ENCODE results near the gene UNC45B.
"Not testable (repeated sequence)": the region's sequence is repeated elsewhere in the genome, so short reads cannot be mapped to it uniquely, and the experiment has no call there.

Gene UNC45B

DNA sequence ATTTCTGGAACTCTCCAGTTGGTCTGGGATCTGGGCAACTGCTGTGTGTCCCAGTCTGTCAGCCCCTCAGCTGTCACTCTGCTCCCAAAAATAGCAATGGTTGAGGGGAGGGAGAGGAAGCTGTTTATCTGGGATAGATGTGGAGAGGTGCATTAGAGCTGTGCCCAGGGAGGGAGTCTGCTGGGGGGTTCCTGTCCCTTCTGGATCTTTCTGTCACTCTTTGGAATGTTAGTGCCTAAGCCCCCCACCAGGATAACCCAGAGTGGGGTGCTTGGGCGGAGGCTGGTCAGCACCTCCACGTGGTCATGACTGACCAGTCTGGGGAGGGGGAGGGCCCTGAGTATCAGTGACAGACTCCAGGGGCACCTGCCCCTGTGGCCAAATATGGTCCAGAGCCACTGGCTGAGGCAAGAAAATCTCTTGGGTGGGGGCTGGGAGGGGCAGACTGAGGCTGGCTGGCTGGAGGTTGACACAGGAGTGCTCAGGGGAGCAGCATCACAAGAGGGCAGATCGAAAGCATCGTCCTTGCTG is at the start of gene UNC45B:
Gene UNC45B (plus strand): TSS at position 443 of the 531 bp plus-strand sequence. CDS start 447 bp downstream, outside the sequence.
- no peak for DNase-seq (ENCODE audit: low spot score)

- no peak for DNase-seq (ENCODE audit: low spot score)
Observed at GRCh38 chr17:35099908-35100307, 47.7 kb upstream of the UNC45B start.

DNA sequence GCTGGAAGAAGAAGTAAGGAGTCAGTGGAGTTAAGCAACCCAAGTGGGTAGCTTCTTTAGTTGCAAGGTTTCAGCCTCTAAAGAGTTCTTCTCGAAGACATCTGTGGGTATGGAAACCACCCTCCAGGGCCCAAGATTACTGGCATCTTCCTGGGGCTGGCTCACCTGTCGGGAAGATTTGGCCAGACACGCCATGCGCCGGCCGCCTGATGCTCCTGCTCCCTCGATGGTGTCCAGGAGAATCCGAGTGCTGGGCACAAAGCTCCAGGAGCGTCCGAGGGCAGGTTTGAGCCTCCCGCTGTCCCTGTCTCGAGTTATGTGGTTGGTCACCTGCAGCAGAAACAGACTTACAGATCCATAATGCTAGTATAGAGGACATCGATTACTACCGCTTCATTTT is 46.6 kb upstream of the UNC45B start:
- no peak for DNase-seq (ENCODE audit: low spot score)

DNA sequence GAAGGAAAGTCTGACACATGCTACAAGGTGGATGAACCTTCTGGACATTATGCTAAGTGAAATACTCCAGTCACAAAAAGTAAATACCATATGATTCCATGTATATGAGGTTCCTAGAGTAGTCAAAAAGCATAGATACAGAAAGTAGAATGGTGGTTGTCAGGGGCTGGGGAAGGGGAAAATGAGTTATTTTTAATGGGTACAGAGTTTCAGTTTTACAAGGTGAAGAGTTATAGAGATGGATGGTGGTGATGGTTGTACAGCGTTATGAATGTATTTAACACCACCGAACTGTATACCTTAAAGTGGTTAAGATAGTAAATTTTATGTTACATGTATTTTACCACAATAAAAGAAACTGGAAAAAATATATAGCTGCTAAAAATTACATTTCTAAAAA is 45.9 kb upstream of the UNC45B start:
- DNase-seq (ENCODE audit: low spot score), result no peak

DNA sequence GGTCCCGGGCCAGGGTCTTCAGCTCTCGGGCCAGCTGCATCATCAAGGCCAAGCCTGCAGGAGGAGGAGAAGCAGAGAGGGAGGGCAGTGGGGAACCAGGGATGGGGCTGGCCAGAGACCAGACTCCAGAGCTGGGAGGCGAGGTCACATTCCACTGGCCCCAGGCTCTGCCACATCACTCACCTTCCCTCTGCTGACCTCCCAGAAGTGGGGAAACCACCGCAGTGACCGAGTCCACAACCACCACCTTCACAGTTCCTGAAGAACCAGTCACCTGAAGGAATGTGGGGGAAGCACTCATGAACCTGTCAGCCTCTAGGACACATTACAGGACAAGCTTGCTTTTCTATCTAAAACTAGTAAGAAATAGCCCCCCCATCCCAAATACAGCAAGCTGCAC is 44.3 kb upstream of the UNC45B start:
- DNase-seq (ENCODE audit: low spot score), result no peak

GRCh38 chr17:35104844-35105450 is 42.7 kb upstream of the UNC45B start:
- no peak for DNase-seq (ENCODE audit: low spot score)

DNA sequence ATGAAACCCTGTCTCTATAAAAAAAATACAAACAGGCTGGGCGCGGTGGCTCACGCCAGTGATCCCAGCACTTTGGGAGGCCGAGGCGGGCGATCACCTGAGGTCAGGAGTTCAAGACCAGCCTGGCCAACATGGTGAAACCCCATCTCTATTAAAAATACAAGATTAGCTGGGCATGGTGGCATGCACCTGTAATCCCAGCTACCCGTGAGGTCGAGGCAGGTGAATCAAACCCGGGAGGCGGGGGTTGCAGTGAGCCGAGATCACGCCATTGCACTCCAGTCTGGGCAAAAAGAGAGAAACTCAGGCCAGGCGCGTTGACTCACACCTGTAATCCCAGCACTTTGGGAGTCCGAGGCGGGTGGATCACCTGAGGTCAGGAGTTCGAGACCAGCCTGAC is 36.8 kb upstream of the UNC45B start:
- DNase-seq (ENCODE audit: low spot score), result not testable (repeated sequence)

DNA sequence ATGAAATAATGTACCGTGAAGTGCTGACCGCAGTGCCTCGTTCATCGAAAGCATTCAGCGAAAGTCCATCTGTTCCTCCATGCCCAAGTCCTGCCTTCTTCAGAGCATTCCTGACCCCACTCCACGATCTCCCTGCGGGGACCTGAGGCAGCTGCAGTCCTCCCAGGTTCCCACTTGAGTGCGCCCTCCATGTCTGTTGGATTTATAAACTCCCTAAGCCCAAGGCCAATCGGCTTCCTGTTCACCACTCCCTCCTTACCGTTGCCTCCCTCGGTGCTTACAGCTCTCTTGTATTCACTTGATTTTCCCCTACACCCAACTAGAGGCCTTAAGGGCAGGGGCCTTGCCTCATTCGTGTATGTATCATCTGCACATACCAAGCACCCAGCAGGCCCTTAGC is 30.8 kb upstream of the UNC45B start:
- DNase-seq (ENCODE audit: low spot score), result no peak

- DNase-seq (ENCODE audit: low spot score), result no peak
Observed at GRCh38 chr17:35117984-35118383, 29.6 kb upstream of the UNC45B start.

DNA sequence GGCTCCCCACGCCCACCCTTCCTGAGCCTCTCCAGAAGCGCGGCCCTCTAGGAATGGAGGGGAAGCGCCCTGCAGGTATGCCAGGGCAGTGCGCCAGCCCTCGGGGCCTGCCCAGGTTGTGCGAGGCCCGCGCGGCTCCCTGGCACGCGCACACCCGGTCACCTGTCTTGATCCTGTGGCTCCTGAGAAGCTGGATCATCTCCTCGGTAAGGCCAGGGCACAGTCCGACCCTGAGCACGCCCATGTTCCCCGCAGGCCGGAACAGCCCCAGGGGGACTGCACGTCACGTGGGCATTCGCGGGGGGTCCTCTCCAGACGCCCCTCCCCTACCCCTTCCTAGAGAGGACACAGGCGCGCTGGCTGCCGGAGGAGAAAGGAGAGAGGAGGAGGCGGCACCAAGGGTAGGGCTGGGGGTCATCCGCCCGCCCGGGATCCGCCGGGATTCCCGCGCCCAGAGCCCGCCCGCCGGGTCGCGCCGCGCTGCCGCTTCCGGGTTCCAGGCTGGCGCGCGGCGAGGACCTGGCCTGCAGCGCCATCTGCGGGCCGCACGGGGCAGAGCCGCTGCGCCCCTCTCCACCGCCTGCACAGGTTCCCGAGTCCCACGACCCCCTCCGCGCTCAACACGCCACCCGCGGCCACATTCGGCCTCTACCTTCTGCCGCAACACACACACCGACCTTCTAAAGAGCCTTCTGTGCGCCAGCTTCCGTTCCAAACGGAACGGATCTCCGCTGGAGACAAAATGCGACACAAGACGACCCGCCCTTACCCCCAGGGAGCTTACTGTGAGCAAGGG is 28.0 kb upstream of the UNC45B start, which contains the start of gene RAD51D:
Gene RAD51D (minus strand): TSS at position 491 of the 796 bp plus-strand sequence. CDS start 247 bp downstream, at position 244.
- DNase-seq (ENCODE audit: low spot score), result peak; percentile 67

DNA sequence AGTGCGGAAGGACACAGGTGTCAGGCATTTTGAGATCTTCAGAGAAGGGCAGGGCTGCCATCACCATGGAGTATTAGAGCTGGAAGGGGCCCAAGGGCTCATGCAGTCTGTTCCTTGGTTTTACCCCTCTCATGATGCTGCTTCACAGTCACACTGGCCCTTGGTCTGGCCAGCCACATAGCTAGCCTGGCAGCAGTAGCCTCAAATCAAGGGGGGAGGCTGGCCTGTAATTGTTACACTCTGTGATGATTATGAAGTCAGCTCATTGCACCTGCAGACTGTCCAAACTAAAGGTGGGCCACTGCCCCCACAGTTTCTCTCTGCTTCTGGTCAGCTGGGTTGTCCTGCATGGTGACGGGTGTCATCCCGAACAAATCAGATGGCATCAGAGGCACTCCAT is 26.3 kb upstream of the UNC45B start, which contains the start of gene FNDC8:
Gene FNDC8 (plus strand): TSS at position 301 of the 400 bp plus-strand sequence. CDS start 79 bp downstream, at position 380.
- DNase-seq (ENCODE audit: low spot score), result no peak

- DNase-seq (ENCODE audit: low spot score), result no peak
Observed at GRCh38 chr17:35127751-35128514, 19.7 kb upstream of the UNC45B start.

DNA sequence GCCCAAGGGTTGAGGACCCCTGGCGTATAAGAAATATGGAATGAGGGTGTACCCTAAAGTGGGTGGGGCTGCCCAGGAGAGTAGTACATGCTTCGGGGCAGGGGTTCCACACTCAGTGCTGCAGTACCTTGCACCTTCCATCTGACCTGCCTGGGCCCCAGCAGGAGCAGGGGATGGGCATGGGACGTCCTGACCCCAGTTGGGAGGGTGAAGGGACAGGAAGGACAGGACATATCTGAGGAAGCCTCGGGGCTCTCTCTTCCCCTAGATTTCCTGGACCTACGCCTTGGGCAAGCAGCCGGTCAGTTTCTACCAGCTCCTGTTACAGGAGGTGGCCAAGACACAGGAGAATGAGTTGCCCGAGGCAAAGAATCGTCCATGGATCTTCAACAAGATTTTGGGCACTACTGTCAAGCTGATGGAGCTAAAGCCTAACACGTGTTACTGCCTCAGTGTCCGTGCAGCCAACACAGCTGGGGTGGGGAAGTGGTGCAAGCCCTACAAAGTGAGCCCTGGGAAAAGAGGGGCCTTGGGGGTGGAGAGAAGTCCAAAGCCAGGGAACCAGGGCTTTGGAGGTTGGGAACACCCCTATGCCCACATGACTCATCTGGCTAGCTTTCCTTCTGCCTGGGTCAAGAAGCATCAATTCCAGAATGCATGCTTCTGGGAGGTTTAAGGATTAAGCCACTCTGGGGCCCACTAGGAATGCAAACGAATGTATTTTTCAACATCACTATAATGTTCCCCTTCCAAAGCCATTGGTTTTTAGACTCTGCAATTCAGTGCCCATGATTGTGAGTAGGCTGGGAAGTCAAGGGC is 18.3 kb upstream of the UNC45B start:
- DNase-seq (ENCODE audit: low spot score), result no peak

- DNase-seq (ENCODE audit: low spot score), result no peak
Observed at GRCh38 chr17:35129973-35130351, 17.7 kb upstream of the UNC45B start.

DNA sequence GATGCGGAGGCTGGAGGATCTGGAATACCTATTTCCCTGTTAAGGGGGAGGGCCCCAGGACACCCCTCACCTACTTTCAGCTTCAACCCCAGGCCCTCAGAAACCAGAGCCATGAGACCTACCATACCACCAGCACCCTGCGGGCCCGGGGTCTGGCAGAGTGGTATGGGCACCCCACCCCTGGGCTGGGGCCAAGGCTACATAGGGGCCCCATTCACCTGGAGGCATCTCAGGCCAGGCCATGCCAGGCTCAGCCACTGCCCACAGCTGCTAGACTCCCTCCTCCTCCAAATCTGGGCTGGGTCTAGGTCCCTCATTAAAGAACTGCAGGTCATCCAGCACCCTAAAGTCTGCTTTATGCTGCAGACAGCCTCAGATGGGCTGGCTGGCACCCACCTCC is 17.2 kb upstream of the UNC45B start:
- DNase-seq (ENCODE audit: low spot score), result no peak

GRCh38 chr17:35132099-35132498 is 15.5 kb upstream of the UNC45B start:
- DNase-seq (ENCODE audit: low spot score), result no peak

- no peak for DNase-seq (ENCODE audit: low spot score)
Observed at GRCh38 chr17:35132816-35133550, 14.6 kb upstream of the UNC45B start.

DNA sequence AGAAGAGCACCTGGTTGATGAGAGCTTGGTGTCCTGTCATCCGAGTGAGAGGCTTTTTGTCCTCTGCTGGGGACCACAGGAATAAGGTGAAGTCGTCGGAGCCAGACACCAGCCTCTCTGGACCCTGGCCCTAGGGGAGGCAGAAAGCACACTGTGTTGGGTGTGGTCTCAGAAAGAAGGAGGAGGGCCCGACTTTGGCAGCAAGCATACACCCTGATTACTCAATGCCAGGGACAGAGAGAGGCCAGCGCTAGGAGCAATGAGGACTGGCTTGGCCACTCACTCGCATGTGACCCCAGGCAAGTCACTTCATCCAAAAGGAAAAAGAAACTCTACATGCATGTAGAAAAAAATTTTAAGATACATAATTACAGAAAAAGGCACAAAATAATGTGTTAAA is 12.3 kb upstream of the UNC45B start:
- no peak for DNase-seq (ENCODE audit: low spot score)

DNA sequence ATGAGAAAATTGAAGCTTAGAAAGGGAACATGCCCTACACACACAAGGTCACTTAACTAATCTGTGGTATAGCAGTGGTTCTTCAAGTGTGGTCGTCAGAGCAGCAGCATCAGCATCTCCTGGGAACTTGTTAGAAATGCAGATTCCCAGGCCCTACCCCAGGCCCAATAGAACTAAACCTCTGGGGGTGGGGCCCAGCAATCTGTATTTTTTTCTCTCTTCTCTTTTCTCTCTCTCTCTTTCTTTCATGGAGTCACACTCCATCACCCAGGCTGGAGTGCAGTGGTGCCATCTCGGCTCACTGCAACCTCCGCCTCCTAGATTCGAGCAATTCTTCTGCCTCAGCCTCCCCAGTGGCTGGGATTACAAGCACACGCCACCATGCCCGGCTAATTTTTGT is 9.4 kb upstream of the UNC45B start:
- no peak for DNase-seq (ENCODE audit: low spot score)

- peak; percentile 75 for DNase-seq (ENCODE audit: low spot score)
Observed at GRCh38 chr17:35141681-35142466, 5.7 kb upstream of the UNC45B start, which contains the start of gene NLE1. NLE1 (minus strand) TSS chr17:35142303; CDS start chr17:35142275, 28 bp downstream.

All from cerebellar cortex (tissue), 1 donor.